22Rv1 (cell line): ENCODE data around the gene HPS1.

Source experiments
- H3K27ac ChIP-seq: fragments of 450-650 bp; 2 replicates; pipeline ENCODE4 v1.5.1; 2017
- ZFX ChIP-seq: fragments of 450-650 bp; IDR thresholded peaks from 2 replicates; pipeline ENCODE4 v1.6.1; 2017; ENCODE audit warnings: antibody characterized with exemption, borderline replicate concordance
- TF ChIP-seq, protein P1 (sequence below): fragments of 450-650 bp; IDR thresholded peaks from 2 replicates; pipeline ENCODE4 v1.5.1; 2017; ENCODE audit warnings: mild to moderate bottlenecking

The HPS1 gene

DNA sequence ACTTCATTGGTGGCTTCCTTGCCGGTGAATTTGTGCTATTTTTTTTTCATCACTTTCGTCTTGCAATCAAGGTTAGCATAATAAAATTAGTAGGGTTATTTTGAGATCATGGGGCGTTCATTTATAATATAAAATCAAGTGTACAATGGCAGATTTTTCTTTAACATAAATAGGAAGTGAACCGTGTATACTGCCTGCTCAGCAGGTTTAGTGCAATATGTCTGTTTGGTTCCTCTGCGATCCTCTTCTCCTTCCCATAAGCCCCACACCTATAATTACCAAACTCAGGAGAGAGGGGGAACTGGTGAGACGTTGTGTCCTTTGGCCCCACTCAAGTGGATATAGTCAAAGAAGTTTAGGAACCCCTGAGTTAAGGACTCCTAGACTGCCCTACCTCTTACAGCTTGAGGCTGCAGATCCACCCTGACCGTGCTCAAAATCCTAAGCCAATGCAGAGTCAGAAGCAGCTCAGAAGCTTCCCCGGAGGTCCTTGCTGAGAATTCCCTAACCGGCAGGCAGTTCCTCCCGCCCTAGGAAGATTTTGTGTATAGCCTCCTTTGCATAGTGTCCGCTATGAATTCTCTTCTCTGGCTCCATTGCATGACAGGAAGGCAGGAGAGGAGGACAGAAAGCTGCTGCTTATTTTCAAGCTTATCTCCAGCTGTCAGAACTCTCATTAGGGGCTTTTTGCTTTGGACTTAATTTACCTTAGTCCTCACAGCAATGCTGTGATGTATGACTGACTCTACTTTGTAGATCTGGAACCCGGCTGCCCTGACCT is 73.3 kb downstream of the HPS1 start:
- no peak overlapping the region for H3K27ac ChIP-seq
- TF ChIP-seq, protein P1, sequence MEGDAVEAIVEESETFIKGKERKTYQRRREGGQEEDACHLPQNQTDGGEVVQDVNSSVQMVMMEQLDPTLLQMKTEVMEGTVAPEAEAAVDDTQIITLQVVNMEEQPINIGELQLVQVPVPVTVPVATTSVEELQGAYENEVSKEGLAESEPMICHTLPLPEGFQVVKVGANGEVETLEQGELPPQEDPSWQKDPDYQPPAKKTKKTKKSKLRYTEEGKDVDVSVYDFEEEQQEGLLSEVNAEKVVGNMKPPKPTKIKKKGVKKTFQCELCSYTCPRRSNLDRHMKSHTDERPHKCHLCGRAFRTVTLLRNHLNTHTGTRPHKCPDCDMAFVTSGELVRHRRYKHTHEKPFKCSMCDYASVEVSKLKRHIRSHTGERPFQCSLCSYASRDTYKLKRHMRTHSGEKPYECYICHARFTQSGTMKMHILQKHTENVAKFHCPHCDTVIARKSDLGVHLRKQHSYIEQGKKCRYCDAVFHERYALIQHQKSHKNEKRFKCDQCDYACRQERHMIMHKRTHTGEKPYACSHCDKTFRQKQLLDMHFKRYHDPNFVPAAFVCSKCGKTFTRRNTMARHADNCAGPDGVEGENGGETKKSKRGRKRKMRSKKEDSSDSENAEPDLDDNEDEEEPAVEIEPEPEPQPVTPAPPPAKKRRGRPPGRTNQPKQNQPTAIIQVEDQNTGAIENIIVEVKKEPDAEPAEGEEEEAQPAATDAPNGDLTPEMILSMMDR = no peak
- TF ChIP-seq ZFX = no peak

DNA sequence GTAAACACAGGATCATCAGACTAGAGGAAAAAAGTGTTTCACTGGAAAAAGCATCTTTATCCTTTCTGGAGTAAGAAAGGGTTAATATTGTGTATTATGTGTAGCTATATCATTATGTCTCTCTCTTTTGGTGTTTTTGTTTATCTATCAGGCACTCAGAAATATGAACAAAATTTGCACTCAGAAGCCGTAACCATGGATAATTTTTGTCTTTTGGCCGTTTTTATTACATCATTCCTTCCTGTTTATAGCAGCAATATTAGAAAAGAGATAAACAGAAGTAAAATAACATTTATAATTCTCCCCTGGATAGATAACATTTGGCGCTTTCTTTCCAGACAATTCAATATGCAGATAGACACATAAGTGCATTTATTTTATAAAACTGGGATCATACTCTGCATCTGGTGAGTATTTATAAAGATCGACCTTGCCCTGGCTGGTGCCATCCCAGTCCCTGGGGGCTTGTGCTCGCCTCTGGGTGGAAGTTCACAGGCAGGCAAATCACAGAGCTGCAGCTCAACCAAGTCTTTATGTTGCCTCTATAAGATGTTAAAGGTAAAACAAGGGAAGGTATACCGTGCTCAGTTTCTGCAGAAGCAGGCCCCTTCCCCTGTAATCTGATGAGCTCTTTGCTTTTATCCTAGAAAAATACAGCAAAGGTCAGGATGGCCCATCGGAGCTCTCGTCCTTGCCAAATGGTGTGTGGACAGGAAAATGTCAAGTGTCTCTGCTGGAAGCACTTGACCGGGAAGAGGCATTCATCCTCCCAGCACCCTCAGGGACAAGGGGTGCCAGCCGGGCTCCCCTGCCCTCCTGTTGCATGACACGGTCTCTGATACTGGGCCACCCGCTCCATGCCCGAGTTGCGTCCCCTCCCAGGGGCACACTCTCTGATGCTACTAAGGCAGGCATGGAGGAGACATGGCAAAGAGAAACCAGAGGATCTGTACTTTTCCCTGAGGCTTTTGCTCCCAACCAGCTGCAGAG is 75.6 kb downstream of the HPS1 start:
- H3K27ac ChIP-seq = no peak overlapping the region
- TF ChIP-seq, protein P1 = no peak
- no peak for TF ChIP-seq ZFX

DNA sequence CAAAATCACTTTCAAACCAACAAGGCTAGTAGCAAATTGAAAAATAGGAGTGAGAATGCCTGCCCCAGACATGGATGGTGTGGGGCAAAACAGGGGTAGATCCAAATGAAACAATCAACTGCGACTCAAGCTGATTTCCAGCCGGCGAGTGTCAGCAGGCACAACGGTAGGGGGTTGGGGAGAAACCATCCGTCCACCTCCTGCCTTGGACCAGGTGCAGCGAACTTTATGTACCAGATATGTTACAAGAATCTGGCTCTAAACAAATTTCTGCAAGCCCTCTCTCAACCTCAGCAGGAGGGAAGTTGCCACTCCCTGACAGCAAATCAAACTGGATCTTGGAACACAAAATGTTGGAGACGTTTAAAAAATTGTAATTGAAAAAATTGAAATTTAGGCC is 76.9 kb downstream of the HPS1 start:
- no peak for TF ChIP-seq ZFX
- TF ChIP-seq, protein P1 = no peak
- H3K27ac ChIP-seq = no peak overlapping the region

DNA sequence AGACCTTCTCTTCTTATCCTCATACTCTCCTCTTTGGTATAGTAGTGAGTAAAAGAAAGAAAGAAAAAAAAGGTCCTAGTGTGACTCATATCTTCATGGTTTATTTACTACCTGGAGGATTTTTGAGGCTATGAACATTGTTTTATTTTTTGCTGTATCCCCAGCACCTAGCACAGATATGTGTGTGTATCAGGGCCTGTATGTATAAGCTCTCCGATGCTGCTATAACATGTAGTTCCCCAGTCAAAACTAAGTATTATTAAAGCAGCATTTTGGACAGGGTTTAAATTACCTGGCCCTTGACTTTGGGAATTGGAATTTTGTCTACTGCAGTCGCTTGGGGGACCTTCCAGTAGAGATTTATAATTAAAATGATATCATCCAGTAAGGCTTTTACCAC is 78.1 kb downstream of the HPS1 start:
- no peak for TF ChIP-seq ZFX
- TF ChIP-seq, protein P1 = no peak

DNA sequence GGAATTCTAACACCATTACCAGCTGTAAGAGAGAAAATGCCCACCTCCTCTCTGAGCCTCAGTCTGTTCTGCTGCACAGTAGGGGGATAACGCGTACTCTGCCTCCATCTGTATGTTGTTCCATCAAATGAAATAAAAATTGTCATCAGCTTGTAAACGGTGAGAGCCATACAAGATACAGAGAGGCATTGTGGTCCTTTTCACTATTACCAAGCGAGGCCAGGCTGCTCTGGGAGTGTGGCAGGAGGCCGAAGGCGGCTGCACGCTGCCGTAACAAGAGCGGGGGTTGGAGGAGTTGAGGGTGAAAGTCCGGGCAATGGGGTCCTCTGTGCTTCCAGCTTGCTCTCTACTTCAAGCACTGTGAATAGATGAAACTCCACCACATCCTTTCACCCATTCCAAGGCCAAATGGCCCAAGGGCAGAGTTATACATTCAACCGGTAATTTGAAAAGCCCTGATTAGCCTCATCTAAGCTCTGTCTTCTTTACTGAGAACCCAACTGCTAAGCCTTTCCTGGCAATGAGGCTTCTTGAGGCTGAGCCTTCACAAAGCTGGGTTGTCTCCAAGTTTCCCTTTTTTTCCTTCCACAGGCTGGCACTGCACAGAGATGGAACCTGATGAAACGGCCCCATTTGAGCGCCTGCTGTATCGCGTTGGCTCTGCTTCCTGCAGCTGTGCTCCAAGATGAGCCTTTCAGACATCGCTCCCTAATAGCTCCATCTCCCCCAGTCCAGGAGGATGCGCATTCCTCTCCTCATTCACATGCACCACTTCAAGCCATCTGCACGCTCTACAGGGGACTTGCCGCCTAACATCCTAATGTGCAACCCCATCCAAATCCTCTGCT is 78.9 kb downstream of the HPS1 start:
- TF ChIP-seq ZFX = no peak
- TF ChIP-seq, protein P1 = no peak
- H3K27ac ChIP-seq = no peak overlapping the region

More for the DNA sequence above, 78.1 kb downstream of the HPS1 start:
- H3K27ac ChIP-seq = no peak overlapping the region
